ENCODE measurements around the gene GIMAP1.

GIMAP1 gene

DNA sequence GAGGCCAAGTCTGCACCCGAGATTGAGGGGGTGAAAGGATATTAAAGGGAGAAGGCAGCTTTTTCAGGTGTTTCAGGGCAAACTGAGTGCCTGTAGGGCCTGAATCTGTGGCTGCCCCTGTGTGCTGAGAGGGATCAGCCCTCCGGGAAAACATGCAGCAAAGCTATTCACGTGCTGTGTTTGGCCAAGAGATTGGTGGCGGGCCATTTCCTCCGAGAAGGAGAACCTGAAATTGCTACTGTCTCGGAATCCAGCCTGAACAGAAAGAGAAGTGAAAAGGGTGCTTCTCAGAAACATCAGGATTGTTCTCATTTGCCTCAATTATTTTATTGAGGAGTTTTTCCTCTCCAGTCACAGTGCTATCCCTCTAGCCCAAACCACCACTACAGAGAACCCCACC is 36.8 kb downstream of the GIMAP1 start:
- no peak for DNase-seq

DNA sequence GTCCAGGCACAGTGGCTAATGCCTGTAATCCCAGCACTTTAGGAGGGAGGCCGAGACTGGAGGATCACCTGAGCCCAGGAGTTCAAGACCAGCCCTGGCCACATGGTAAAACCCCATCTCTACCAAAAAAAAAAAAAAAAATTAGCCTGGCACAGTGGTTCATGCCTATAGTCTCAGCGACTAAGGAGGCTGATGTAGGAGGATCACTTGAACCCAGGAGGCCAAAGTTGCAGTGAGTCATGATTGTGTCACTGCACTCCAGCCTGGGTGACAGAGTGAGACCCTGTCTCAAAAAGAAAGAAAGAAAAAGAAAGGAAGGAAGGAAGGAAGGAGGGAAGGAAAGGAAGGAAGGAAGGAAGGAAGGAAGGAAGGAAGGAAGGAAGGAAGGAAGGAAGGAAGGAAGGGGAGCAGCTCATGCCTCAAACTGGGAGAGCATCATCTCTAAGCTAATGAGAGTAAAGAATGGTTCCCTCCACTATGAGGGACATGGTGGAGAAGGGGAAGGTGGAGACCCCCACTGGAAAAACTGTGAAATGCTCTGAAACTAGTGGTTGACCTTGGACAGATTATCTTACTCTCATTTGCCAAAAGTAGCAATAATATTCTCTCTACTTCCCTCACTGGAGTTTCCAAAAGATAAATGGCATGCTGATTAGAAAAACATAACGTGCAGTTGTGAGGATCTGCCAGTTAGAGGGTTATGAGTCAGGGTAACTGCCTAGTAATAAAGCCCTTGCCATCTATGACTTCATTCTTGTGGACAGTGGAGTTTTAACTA is 37.6 kb downstream of the GIMAP1 start:
- DNase-seq, result no peak

DNA sequence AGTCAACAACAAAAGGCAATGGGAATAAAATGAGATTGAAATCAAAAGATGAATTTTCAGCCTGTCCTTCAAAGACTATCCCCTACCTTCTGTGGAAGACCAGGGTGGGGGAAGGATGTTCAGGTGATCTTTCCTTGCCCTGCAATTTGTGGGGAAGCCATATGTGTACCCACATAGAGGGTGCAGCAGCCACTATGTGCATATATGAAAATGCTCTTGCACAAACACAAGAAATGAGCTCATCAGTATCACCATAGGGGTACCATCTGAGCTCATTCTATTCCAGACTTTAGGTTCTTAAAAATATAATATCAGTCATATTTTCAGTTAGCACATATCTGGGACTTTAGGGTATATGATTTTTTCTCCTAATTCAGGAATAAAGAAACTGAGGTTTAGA is 38.5 kb downstream of the GIMAP1 start:
- DNase-seq, result no peak

DNA sequence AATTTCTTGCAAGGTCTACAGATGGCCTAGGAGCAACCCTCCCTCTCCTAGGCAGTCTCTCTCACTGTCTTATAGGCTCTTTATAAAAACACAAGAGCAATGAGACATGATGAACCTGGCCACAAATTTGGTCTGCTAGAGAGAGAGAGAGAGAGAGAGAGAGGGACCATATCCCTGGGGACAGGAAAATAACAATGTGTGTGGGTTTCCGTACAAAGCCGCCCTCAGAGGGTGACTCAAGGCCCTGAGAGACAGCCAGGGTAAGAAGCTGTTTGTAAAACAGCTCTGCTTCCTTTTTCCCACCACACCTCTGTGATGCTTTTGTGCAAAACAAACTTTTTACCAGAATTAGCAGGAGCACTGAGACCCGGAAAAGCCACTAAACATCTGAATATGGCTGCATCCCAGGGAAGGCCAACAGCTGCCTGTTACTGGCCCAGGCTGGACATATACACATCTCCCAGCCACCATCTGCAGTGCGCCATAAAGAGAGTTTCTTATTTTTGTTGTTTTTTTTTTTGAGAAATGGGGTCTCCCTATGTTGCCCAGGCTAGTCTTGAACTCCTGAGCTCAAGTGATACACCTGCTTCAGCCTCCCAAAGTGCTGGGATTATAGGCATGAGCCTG is 39.2 kb downstream of the GIMAP1 start:
- peak; percentile 87 for DNase-seq

DNA sequence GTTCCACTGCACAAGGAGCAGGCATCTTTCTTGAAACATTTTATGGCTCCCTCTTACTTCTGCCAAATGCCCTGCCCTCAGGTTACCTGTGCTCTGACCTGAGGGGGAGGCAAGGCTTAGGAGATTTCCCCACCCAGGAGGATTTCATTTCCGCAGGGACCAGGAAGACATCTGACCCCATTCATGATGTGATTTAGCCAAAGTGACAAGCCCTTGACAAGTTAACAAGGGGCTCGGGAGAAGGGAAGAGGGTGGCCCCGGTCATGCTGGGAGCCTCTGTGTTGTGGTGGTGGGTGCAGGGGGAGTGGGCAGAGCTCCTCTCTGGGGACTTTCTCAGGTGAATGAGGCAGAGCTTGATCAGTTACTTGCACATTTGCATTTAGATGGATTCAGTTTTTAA is 39.8 kb downstream of the GIMAP1 start:
- DNase-seq, result no peak

DNA sequence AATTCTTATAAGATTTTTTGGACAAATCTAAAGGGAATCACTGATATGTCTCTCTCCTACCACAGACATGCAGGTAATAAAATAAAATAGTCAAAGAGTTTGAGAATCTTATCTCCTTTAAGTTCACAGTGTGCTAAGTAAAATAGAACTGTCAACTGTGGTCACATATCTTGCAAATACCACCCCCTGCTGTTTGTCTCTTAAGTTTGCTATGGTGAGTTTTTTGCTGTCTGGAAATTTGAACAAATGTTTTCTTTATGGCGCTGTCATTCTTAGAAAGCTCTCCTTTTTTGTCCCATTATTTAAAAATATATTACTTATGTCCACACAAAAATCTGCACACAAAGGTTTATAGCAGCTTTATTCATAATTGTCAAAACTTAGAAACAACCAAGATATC is 40.4 kb downstream of the GIMAP1 start:
- no peak for DNase-seq

DNA sequence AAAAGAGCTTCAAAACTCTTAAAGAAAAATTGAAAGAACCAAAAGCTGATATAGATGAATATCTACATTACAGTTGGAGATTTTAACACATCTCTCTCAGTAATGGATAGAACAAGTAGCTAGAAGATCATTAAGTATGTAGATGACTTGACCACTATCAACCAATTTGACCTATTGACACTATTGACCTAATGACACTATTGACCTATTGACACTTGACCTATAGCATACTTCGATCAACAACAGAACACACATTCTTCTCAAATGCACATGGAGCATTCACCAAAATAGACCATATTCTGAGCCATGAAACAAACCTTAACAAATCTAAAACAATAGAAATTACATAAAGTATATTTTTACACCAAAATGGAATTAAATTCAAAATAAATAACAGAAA is 43.1 kb downstream of the GIMAP1 start:
- no peak for DNase-seq

DNA sequence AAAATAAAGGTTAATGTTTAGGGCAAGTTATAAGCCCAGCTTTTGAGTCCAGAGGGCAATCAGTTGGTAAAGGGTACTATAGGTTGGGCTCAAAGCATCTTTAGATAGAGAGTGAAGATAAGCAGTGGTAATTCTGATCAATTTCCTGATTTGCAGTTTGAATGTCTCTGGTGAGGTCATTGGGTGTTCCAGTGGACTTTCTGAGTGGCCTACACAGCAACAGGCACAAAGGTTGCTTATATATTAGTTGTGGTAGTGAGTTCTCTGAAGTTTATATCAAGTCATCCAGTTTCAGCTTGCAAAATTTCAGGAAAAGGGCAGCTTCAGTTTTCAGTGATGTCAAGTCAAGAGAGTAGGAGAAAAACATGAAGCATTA is 49.9 kb downstream of the GIMAP1 start:
- DNase-seq, result no peak

DNA sequence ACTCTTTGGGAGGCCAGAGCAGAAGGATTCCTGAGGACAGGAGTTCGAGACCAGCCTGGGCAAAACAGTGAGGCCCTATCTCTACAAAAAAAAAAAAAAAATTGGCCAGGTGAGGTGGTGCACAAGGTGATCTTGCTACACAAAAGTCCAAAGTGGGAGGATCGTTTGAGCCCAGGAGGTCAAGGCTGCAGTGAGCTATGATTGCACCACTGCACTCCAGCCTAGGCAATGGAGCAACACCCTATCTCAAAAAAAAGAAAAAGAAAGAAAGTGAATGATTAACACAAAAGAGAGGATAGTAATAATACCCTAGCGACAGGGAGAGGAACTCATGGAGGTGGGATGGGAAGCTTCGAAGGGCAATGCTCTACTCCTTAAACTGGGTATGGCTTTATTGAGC is 53.4 kb downstream of the GIMAP1 start:
- DNase-seq, result no peak

All from CD4-positive, alpha-beta T cell treated with Interleukin-15 for 1 hour (primary cell).